AML-193 (cell line): ENCODE measurements around the gene HNRNPUL1.
"Not testable (repeated sequence)": the region's sequence is repeated elsewhere in the genome, so short reads cannot be mapped to it uniquely, and the experiment has no call there.

Experiments used
- DNase-seq, 2 experiments: peaks; one replicate each; lab custom pipeline; 2025; lab: John Stamatoyannopoulos, UW

Gene HNRNPUL1

GRCh38 chr19:41276231-41276630 is 12.1 kb downstream of the HNRNPUL1 start:
- DNase-seq, result peak; percentile 70 to 76

GRCh38 chr19:41278478-41278877 is 14.3 kb downstream of the HNRNPUL1 start:
- DNase-seq, result no peak

- DNase-seq, result no peak
These were observed 24.7 kb downstream of the HNRNPUL1 start for GRCh38 chr19:41288673-41289530.

GRCh38 chr19:41289814-41290213 is 25.6 kb downstream of the HNRNPUL1 start:
- not testable (repeated sequence) for DNase-seq

- DNase-seq, result no peak
These were observed 30.2 kb downstream of the HNRNPUL1 start for GRCh38 chr19:41294393-41294792.

- DNase-seq, result no peak
These were observed 31.3 kb downstream of the HNRNPUL1 start for GRCh38 chr19:41295499-41295898.

GRCh38 chr19:41296433-41296871 is 32.3 kb downstream of the HNRNPUL1 start:
- no peak for DNase-seq

- DNase-seq, result no peak
These were observed 33.6 kb downstream of the HNRNPUL1 start for GRCh38 chr19:41297628-41298347.

- no peak for DNase-seq
These were observed 34.3 kb downstream of the HNRNPUL1 start for GRCh38 chr19:41298348-41298964.

- no peak for DNase-seq
These were observed 35.0 kb downstream of the HNRNPUL1 start for GRCh38 chr19:41299046-41299754.

- DNase-seq, result no peak
These were observed 35.5 kb downstream of the HNRNPUL1 start for GRCh38 chr19:41299755-41300089.

GRCh38 chr19:41300555-41300954 is 36.4 kb downstream of the HNRNPUL1 start:
- no peak for DNase-seq

GRCh38 chr19:41302624-41303351 is 38.6 kb downstream of the HNRNPUL1 start:
- no peak for DNase-seq

GRCh38 chr19:41303954-41304353 is 39.8 kb downstream of the HNRNPUL1 start:
- DNase-seq, result no peak

- DNase-seq, result no peak
These were observed 40.7 kb downstream of the HNRNPUL1 start for GRCh38 chr19:41304706-41305483.

- no peak for DNase-seq
These were observed 42.0 kb downstream of the HNRNPUL1 start for GRCh38 chr19:41305927-41306793.

GRCh38 chr19:41307090-41307875 is 43.1 kb downstream of the HNRNPUL1 start:
- no peak for DNase-seq

- no peak for DNase-seq
These were observed 43.8 kb downstream of the HNRNPUL1 start for GRCh38 chr19:41307954-41308449.
